Peyer's patch (tissue), 4 donors: ENCODE results near the gene HELZ2. TPM values are rescaled to one million over a fixed set of nuclear protein-coding genes. Genes with fewer than 3 reads are reported as not detected.

Source experiments
- DNase-seq, 3 donors: peaks; one replicate each; pipeline ENCODE4 v3.0.0-alpha.2; 2017 to 2019
- H3K27ac ChIP-seq, 4 donors: fragments of 200-600 bp; sonication (generic); one replicate each; pipeline ENCODE4 v1.5.1; 2016 to 2019
- H3K27me3 ChIP-seq, 2 donors: fragments of 200-600 bp; sonication (generic); one replicate each; pipeline ENCODE4 v1.5.1; 2019
- H3K36me3 ChIP-seq, 3 donors: fragments of 200-600 bp; sonication (generic); one replicate each; pipeline ENCODE4 v1.5.1; 2016 to 2019
- H3K4me1 ChIP-seq, 4 donors: fragments of 200-600 bp; sonication (generic); one replicate each; pipeline ENCODE4 v1.5.1; 2016 to 2019
- H3K4me3 ChIP-seq, 4 donors: fragments of 200-600 bp; sonication (generic); 1 replicate in 3 of 4; 2 replicates in 1 of 4; pipeline ENCODE4 v1.5.1; 2016 to 2019; ENCODE audit warnings: mild to moderate bottlenecking in 1 of 4
- H3K9me3 ChIP-seq, 4 donors: fragments of 200-600 bp; sonication (generic); one replicate each; pipeline ENCODE4 v1.5.1; 2016 to 2019; ENCODE audit warnings: mild to moderate bottlenecking in 1 of 4
- POLR2A ChIP-seq, 2 donors: fragments of 450-650 bp; IDR thresholded peaks; one replicate each; pipeline ENCODE4 v1.5.1; 2017; ENCODE audit warnings: antibody characterized with exemption in 2 of 2, mild to moderate bottlenecking in 2 of 2, moderate library complexity in 2 of 2
- total RNA-seq, 4 donors: library from RNA; depleted of rRNA; stranded (reverse); fragments of >200 nt; gene quantifications; one replicate each; pipeline ENCODE4 v1.1.0, GENCODE V29; 2016
- TF ChIP-seq, protein P1 (sequence below), 6 experiments: fragments of 450-650 bp in 4 of 6; fragments of 200-600 bp in 2 of 6; sonication (generic) in 1 of 6; IDR thresholded peaks; one replicate each; pipeline ENCODE4 v1.5.1; 2017 to 2019; ENCODE audit warnings: antibody characterized with exemption in 6 of 6, mild to moderate bottlenecking in 3 of 6, moderate library complexity in 1 of 6

HELZ2 gene
- total RNA-seq, 4 donors from 2014 or later: 32.2 to 42.0 (median 38.4) TPM

DNA sequence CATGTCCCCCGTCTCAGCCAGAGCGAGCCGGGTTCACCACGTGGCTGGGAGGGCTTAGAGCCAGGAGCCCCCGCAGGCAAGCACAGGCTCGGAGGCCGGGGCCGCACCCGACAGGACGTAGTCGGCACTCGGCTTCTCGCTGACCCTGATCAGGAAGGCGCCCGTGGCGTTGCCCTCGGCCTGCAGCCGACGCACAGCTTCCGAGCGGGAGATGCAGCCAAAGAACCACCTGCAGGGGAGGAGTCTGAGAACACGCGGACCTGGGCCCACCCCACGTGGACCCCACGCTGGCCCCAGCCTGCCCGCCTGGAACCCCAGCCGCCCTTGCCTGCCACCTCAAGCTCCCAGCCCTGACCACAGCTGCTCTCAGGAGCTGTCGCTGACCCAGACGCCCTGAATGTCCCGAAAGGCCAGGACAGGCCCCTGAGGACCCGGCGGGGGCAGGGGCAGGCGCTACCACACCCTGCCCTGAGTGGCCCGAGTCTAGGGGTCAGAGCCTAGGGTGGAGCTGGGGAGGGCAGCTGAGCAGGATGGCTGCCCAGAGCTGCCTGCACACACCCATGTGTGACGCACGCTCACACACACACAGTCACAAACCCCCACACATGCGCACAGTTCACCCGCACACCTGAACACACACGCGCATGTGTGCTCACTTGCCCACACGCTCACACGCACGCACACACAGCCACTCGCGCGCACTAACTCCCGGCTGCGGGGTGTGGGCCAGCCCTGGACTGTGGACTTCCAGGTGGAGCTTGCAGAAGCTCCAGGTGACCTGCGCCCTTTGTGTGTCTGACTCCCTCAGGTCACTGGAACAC lies 39.0 kb downstream of the HELZ2 start:
- DNase-seq: peak in 2 of 3 donors; percentile 90 to 93
- peak overlapping the region in 2 of 4 donors; percentile 39 to 57 for H3K4me3 ChIP-seq
- peak overlapping the region in 3 of 4 donors; percentile 60 to 98 (median 96) for H3K27ac ChIP-seq
- H3K9me3 ChIP-seq: no peaks in the 10 kb centered on the region
- H3K36me3 ChIP-seq: no peaks in the 10 kb centered on the region
- TF ChIP-seq, protein P1, sequence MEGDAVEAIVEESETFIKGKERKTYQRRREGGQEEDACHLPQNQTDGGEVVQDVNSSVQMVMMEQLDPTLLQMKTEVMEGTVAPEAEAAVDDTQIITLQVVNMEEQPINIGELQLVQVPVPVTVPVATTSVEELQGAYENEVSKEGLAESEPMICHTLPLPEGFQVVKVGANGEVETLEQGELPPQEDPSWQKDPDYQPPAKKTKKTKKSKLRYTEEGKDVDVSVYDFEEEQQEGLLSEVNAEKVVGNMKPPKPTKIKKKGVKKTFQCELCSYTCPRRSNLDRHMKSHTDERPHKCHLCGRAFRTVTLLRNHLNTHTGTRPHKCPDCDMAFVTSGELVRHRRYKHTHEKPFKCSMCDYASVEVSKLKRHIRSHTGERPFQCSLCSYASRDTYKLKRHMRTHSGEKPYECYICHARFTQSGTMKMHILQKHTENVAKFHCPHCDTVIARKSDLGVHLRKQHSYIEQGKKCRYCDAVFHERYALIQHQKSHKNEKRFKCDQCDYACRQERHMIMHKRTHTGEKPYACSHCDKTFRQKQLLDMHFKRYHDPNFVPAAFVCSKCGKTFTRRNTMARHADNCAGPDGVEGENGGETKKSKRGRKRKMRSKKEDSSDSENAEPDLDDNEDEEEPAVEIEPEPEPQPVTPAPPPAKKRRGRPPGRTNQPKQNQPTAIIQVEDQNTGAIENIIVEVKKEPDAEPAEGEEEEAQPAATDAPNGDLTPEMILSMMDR (IDR thresholded peaks at IDR 0.05): peak in 1 of 6 experiments; percentile 3
- peak; percentile 61 to 81 for TF ChIP-seq POLR2A (IDR thresholded peaks at IDR 0.05)
- no peaks in the 10 kb centered on the region for H3K27me3 ChIP-seq
- peaks cover 10 to 38% (median 16%) of the 10 kb centered on the region in 4 donors for H3K4me1 ChIP-seq

DNA sequence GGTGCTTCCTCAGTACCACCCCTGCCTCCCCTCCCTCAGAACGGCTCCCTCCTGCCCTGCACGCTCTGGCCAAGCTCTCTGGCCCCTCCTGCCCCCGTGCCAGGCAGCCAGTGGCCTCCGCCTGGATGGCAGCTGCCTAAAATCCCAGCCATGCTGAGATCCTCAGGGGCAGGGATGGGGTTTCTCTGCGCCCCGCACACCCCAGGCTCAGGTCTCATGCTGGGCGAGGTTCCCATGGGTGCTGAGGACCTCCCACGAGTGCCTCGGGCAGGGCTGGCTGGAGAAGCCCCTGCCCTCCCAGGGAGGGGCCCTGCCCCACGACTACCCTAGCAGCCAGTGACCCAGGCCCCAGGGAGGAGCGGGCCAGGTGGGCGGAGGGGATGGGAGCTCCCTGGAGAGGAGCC lies 39.6 kb downstream of the HELZ2 start:
- TF ChIP-seq POLR2A (IDR thresholded peaks at IDR 0.05): no peak
- TF ChIP-seq, protein P1 (IDR thresholded peaks at IDR 0.05): no peak
- no peaks in the 10 kb centered on the region for H3K36me3 ChIP-seq
- H3K9me3 ChIP-seq: no peaks in the 10 kb centered on the region
- no peaks in the 10 kb centered on the region for H3K27me3 ChIP-seq
- peaks cover 10 to 38% (median 16%) of the 10 kb centered on the region in 4 donors for H3K4me1 ChIP-seq
- peak overlapping the region in 3 of 4 donors; percentile 60 to 98 (median 96) for H3K27ac ChIP-seq
- no peak for DNase-seq
- H3K4me3 ChIP-seq: peak overlapping the region in 2 of 4 donors; percentile 26 to 31

- TF ChIP-seq, protein P1 (IDR thresholded peaks at IDR 0.05): no peak
- TF ChIP-seq POLR2A (IDR thresholded peaks at IDR 0.05): peak; percentile 64 to 76
- Histone ChIP-seq H3K4me1 (peaks cover 10 to 38% (median 15%) of the 10 kb centered on the region in 4 donors), H3K9me3 (no peaks in the 10 kb centered on the region), H3K27me3 (no peaks in the 10 kb centered on the region), H3K4me3 (peak overlapping the region in 2 of 4 donors; percentile 26 to 31), H3K27ac (peak overlapping the region in 3 of 4 donors; percentile 60 to 98 (median 96)), H3K36me3 (no peaks in the 10 kb centered on the region)
- peak in 2 of 3 donors; percentile 81 to 86 for DNase-seq
These were observed 40.1 kb downstream of the HELZ2 start for GRCh38 chr20:63533871-63534393.

GRCh38 chr20:63533388-63533787 lies 40.7 kb downstream of the HELZ2 start:
- no peak overlapping the region for H3K4me3 ChIP-seq
- no peaks in the 10 kb centered on the region for H3K36me3 ChIP-seq
- TF ChIP-seq, protein P1 (IDR thresholded peaks at IDR 0.05): no peak
- TF ChIP-seq POLR2A (IDR thresholded peaks at IDR 0.05): no peak
- H3K27ac ChIP-seq: peak overlapping the region in 2 of 4 donors; percentile 96 to 98
- H3K4me1 ChIP-seq: peaks cover 7 to 35% (median 12%) of the 10 kb centered on the region in 4 donors
- no peaks in the 10 kb centered on the region for H3K27me3 ChIP-seq
- DNase-seq: peak in 1 of 3 donors; percentile 46
- no peaks in the 10 kb centered on the region for H3K9me3 ChIP-seq

DNA sequence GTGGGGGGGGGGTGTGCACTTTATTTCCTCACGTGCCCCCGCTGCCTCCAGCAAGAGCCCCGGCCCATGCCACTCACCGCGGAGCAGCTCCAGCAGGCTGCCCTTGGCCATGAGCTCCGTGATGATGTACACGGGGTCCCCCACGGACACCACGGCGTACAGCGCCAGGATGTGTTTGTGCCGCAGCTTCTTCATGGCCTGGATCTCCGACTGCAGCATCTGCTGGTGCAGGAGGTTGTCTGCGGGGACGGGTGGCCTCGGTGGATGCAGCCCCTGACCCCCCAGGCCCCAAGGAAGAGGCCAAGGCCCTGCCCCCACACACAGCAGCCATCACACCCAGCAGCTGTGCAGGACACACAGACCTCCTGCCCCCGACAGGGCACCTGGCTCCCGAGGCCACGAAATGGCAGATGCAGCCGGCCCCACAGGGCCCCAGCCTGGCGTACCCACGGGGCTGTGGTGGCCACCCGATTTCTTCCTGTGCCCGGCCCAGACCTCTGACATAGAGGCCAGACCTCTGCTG lies 41.5 kb downstream of the HELZ2 start:
- H3K36me3 ChIP-seq: no peaks in the 10 kb centered on the region
- H3K4me1 ChIP-seq: peaks cover 2 to 28% (median 7%) of the 10 kb centered on the region in 4 donors
- no peak overlapping the region for H3K4me3 ChIP-seq
- TF ChIP-seq POLR2A (IDR thresholded peaks at IDR 0.05): no peak
- TF ChIP-seq, protein P1 (IDR thresholded peaks at IDR 0.05): no peak
- H3K27ac ChIP-seq: no peak overlapping the region
- H3K27me3 ChIP-seq: no peaks in the 10 kb centered on the region
- H3K9me3 ChIP-seq: no peaks in the 10 kb centered on the region
- DNase-seq: peak in 2 of 3 donors; percentile 42 to 50
